K562 (cell line): ENCODE data around the gene AGAP3. TPM values are rescaled to one million over a fixed set of nuclear protein-coding genes. Genes with fewer than 3 reads are reported as not detected.

ENCODE experiments used
- ATAC-seq: fragments of 200-7000 bp; cut with Tn5 transposase; 3 replicates; pipeline ENCODE4 v1.9.1; 2020; ENCODE audit warnings: moderate library complexity
- BruUV-seq: library from RNA; stranded (reverse); fragments of 400-500 nt; replicated peaks from 2 replicates; lab custom pipeline; 2021; lab: Mats Ljungman, UMichigan
- CTCF ChIA-PET: fragments of 300-600 bp; formaldehyde crosslinking; extraction: SDS; loops from one replicate; lab custom pipeline; 2021; ENCODE audit warnings: low intra/inter-chr PET ratio; lab: Yijun Ruan, JAX
- POLR2A ChIA-PET: fragments of 300-600, 350-650 bp; sonication (Branson Sonifier 250); formaldehyde crosslinking; extraction: SDS; loops from one replicate; lab custom pipeline; 2021; ENCODE audit warnings: antibody characterized with exemption, inconsistent platforms; lab: Yijun Ruan, JAX
- DNase-seq, 4 experiments: peaks; one replicate each; pipeline versions ENCODE4 v3.0.0 to v3.0.0-alpha.2; 2011 to 2018; ENCODE audit warnings: low spot score in 3 of 4, mixed read lengths in 3 of 4; ENCODE audit errors: extremely low read depth in 1 of 4
- FAIRE-seq: peaks from 2 replicates; lab custom pipeline; 2011; peaks lifted over from hg19 to GRCh38; lab: Jason Lieb, UNC
- H2AFZ ChIP-seq: 2 replicates; pipeline ENCODE4 v1.6.0; 2011; ENCODE audit warnings: low read depth, low read length, control low read depth, inconsistent platforms
- H3K27ac ChIP-seq: fragments of 200-600 bp; 3 replicates; pipeline ENCODE4 v1.8.0; 2011; ENCODE audit warnings: low read depth, mild to moderate bottlenecking, control low read depth, inconsistent platforms, low read length, moderate library complexity, mixed read lengths; ENCODE audit errors: extremely low read depth
- H3K27me3 ChIP-seq, 2 experiments: fragments of 300-600 bp in 1 of 2; 2 replicates in 1 of 2; 3 replicates in 1 of 2; pipeline versions ENCODE4 v1.6.0 to v1.8.0; 2011; ENCODE audit warnings: inconsistent platforms in 2 of 2, low read length in 2 of 2, mild to moderate bottlenecking in 1 of 2, mixed read lengths in 1 of 2, moderate library complexity in 1 of 2; ENCODE audit not compliant: control insufficient read depth in 2 of 2, insufficient read depth in 2 of 2
- H3K36me3 ChIP-seq: fragments of 300-600 bp; 3 replicates; pipeline ENCODE4 v1.8.0; 2011; ENCODE audit warnings: mild to moderate bottlenecking, low read length, inconsistent platforms; ENCODE audit not compliant: control insufficient read depth, insufficient read depth
- H3K4me1 ChIP-seq, 2 experiments: fragments of 200-600 bp in 1 of 2; replicated peaks in 1 of 2; 2 replicates in 1 of 2; 3 replicates in 1 of 2; pipeline versions ENCODE4 v1.5.1 to v1.8.0; 2011; ENCODE audit warnings: inconsistent platforms in 2 of 2, low read length in 2 of 2, mild to moderate bottlenecking in 1 of 2, mixed read lengths in 1 of 2, moderate library complexity in 1 of 2; ENCODE audit not compliant: control insufficient read depth in 2 of 2, insufficient read depth in 2 of 2
- H3K4me2 ChIP-seq: 2 replicates; pipeline ENCODE4 v1.6.1; 2011; ENCODE audit warnings: low read length, control low read depth, inconsistent platforms, mixed read lengths; ENCODE audit not compliant: insufficient read depth
- H3K4me3 ChIP-seq: fragments of 200-600 bp; sonication (generic), shearing (Covaris generic); 2 replicates; pipeline ENCODE4 v1.5.1; 2016; ENCODE audit warnings: control low read depth, inconsistent platforms
- H3K79me2 ChIP-seq: fragments of 200-600 bp; 3 replicates; pipeline ENCODE4 v1.8.0; 2011; ENCODE audit warnings: low read length, inconsistent platforms; ENCODE audit not compliant: control insufficient read depth, insufficient read depth
- H3K9ac ChIP-seq, 2 experiments: 2 replicates each; pipeline versions ENCODE4 v1.6.0 to v1.6.1; 2011; ENCODE audit warnings: low read depth in 2 of 2, low read length in 2 of 2, control low read depth in 1 of 2, inconsistent platforms in 1 of 2, mild to moderate bottlenecking in 1 of 2, mixed read lengths in 1 of 2; ENCODE audit not compliant: insufficient read depth in 1 of 2
- H3K9me1 ChIP-seq: one replicate; pipeline ENCODE4 v1.6.0; 2011; ENCODE audit warnings: inconsistent platforms, mild to moderate bottlenecking, low read length, moderate library complexity; ENCODE audit not compliant: control insufficient read depth, insufficient read depth
- H3K9me3 ChIP-seq: replicated peaks from 2 replicates; pipeline ENCODE4 v1.5.1; 2011; ENCODE audit warnings: low read depth, low read length, inconsistent platforms; ENCODE audit not compliant: control insufficient read depth, insufficient read depth
- H4K20me1 ChIP-seq: replicated peaks from 2 replicates; pipeline ENCODE4 v1.6.1; 2011; ENCODE audit warnings: low read length, inconsistent platforms, mixed read lengths; ENCODE audit not compliant: control insufficient read depth, insufficient read depth
- BMI1 ChIP-seq: fragments of 150-350 bp; IDR thresholded peaks from 2 replicates; pipeline ENCODE4 v1.6.1; 2014; ENCODE audit warnings: low read length
- MAFK ChIP-seq: IDR thresholded peaks from 2 replicates; pipeline ENCODE4 v1.6.1; 2011; ENCODE audit warnings: low read length, improper control_type of control experiment
- MTA1 ChIP-seq: fragments of 450-650 bp; IDR thresholded peaks from 2 replicates; pipeline ENCODE4 v1.6.1; 2017; ENCODE audit warnings: borderline replicate concordance
- NELFE ChIP-seq: IDR thresholded peaks from 2 replicates; pipeline ENCODE4 v1.6.1; 2011; ENCODE audit warnings: mild to moderate bottlenecking; ENCODE audit not compliant: insufficient read depth, insufficient read length
- NR2C1 ChIP-seq, 2 experiments: fragments of 450-650 bp; IDR thresholded peaks; 2 replicates each; pipeline ENCODE4 v1.6.1; 2017; ENCODE audit warnings: mild to moderate bottlenecking in 2 of 2, antibody characterized with exemption in 1 of 2, inconsistent platforms in 1 of 2, missing compliant biosample characterization in 1 of 2, missing genetic modification characterization in 1 of 2
- PKNOX1 ChIP-seq: fragments of 450-650 bp; IDR thresholded peaks from 2 replicates; pipeline ENCODE4 v1.6.1; 2016
- TCF15 ChIP-seq: fragments of 250-450 bp; sonication (Bioruptor Pico); IDR thresholded peaks from 2 replicates; pipeline ENCODE4 v1.8.0; 2022; ENCODE audit warnings: moderate library complexity, mild to moderate bottlenecking, inconsistent platforms
- TRIM24 ChIP-seq, 2 experiments: fragments of 450-650 bp; IDR thresholded peaks; 2 replicates each; pipeline ENCODE4 v1.6.1; 2016
- ZNF133 ChIP-seq: fragments of 250-450 bp; sonication (Bioruptor Pico); IDR thresholded peaks from 2 replicates; pipeline ENCODE4 v1.4.0; 2020; ENCODE audit warnings: mild to moderate bottlenecking
- ZNF408 ChIP-seq: fragments of 250-450 bp; sonication (Bioruptor Pico); IDR thresholded peaks from 2 replicates; pipeline ENCODE4 v1.4.0; 2020; ENCODE audit warnings: low read depth, mild to moderate bottlenecking, moderate library complexity
- ZNF512 ChIP-seq: IDR thresholded peaks from 2 replicates; pipeline ENCODE4 v1.6.1; 2016; ENCODE audit warnings: missing genetic modification characterization, missing compliant biosample characterization
- WGBS: fragments of 100-300 bp; shearing (Covaris generic); methylation state at CpG from one replicate; pipeline ENCODE4 v1.1.6; 2016; ENCODE audit warnings: low coverage, mixed read lengths; ENCODE audit not compliant: insufficient coverage; ENCODE audit errors: missing lambda C conversion rate; 5-methylcytosine and 5-hydroxymethylcytosine counted together
- in situ Hi-C: fragments of 300-500 bp; cut with MboI; formaldehyde crosslinking; loops from 4 replicates; pipeline ENCODE4 v1.15.0; 2018; ENCODE audit warnings: inconsistent platforms, mixed read lengths
- intact Hi-C: fragments of 100-400 bp; cut with micrococcal nuclease; formaldehyde crosslinking; loops from 2 replicates; pipeline ENCODE4 v1.14.2; 2022
- polyA plus RNA-seq, 8 experiments: library from polyadenylated mRNA; depleted of rRNA in 4 of 8; stranded (reverse) in 5 of 8; unstranded in 3 of 8; fragments of >200 nt; fragmentation: Nextera tagmentation in 2 of 8; fragmentation: Illumina TruSeq in 1 of 8; extraction: Ambion mirVana in 2 of 8; extraction: Trizol in 1 of 8; gene quantifications; 2 replicates each; pipeline versions ENCODE4 v1.2.1 to v1.2.3, GENCODE V29; 2011 to 2014; ENCODE audit warnings: inconsistent platforms in 1 of 8, missing spikeins in 1 of 8
- total RNA-seq, 7 experiments: library from RNA; depleted of rRNA in 6 of 7; stranded (reverse); fragments of >200 nt in 6 of 7; fragmentation: Illumina TruSeq in 2 of 7; extraction: Trizol in 2 of 7; gene quantifications; 2 replicates each; pipeline versions ENCODE4 v1.2.1 to v1.2.3, GENCODE V29; 2011 to 2021; ENCODE audit warnings: low replicate concordance in 1 of 7

Gene AGAP3
- total and polyA plus RNA-seq, 9 of the 15 experiments (the other 6 are each of a cell fraction or from before 2014, with no cell fraction given): 3.4 to 208 (median 62.2) TPM

- H3K4me1 ChIP-seq: peaks cover 0 to 25% of the 10 kb centered on the region in 2 experiments; a peak in 4 of 5 replicates
- 6% methylated on average over 10 of the region's 10 CpGs for WGBS
- TF ChIP-seq NELFE: no peak
- TF ChIP-seq TRIM24 (IDR thresholded peaks at IDR 0.05): no peak
- TF ChIP-seq MAFK: no peak
- TF ChIP-seq PKNOX1: peak; percentile 20; the same call in 1 of the 2 replicates
- TF ChIP-seq NR2C1 (IDR thresholded peaks at IDR 0.05): 0 out of 2 replicates have a peak, but pooled peaks have one; percentile 27
- no peak for TF ChIP-seq NR2C1 (tag; IDR thresholded peaks at IDR 0.05)
- TF ChIP-seq ZNF408: peak; percentile 14; the same call in 1 of the 2 replicates
- no peak for TF ChIP-seq BMI1
- TF ChIP-seq ZNF133 (CRISPR knock-in tag): no peak
- TF ChIP-seq ZNF512 (tag): peak; percentile 69; the same call in 1 of the 2 replicates
- 0 out of 2 replicates have a peak, but pooled peaks have one; percentile 1 for TF ChIP-seq MTA1
- 0 out of 2 replicates have a peak, but pooled peaks have one; percentile 39 for TF ChIP-seq TCF15
- H3K36me3 ChIP-seq: no peaks in the 10 kb centered on the region
- H3K9me1 ChIP-seq: no peaks in the 10 kb centered on the region
- H3K9ac ChIP-seq: no peak overlapping the region
- ATAC-seq (no peak), FAIRE-seq (no peak), DNase-seq (no peak)
- in situ Hi-C loops (no loop called here), intact Hi-C loops (loop anchor here (5.0 to 10.0 kb wide), 2 partner anchors 181 to 284 kb away; no protein-coding TSS in a partner anchor)
- ChIA-PET POLR2A (interaction anchor here (0.6 to 1.9 kb wide), 4 partner anchors 10 to 92 kb away, joined by 3 to 7 read pairs (median 5); no protein-coding TSS in a partner anchor), CTCF (interaction anchor here (0.6 to 3.9 kb wide), 4 partner anchors 45 to 764 kb away, joined by 3 to 23 read pairs (median 8); no protein-coding TSS in a partner anchor)
- no peaks in the 10 kb centered on the region; the same call in 1 of the 2 replicates for H3K9me3 ChIP-seq
- H3K27ac ChIP-seq: no peak overlapping the region
- H4K20me1 ChIP-seq: no peaks in the 10 kb centered on the region
- peaks cover 40 to 50% of the 10 kb centered on the region in 2 experiments for H3K27me3 ChIP-seq
- no peak overlapping the region for H3K4me2 ChIP-seq
- no peak overlapping the region for H3K4me3 ChIP-seq
- no TSS peak for BruUV-seq
- no peak overlapping the region for H2AFZ ChIP-seq
- H3K79me2 ChIP-seq: no peaks in the 10 kb centered on the region
Observed at GRCh38 chr7:151168787-151169162, 82.5 kb downstream of the AGAP3 start.
